Measurements from ENCODE around the gene FARP2. TPM values are rescaled to one million over a fixed set of nuclear protein-coding genes. Genes with fewer than 3 reads are reported as not detected.

Gene FARP2
- total RNA-seq, 2 donors from 2014 or later = 30.1 to 44.2 TPM

DNA sequence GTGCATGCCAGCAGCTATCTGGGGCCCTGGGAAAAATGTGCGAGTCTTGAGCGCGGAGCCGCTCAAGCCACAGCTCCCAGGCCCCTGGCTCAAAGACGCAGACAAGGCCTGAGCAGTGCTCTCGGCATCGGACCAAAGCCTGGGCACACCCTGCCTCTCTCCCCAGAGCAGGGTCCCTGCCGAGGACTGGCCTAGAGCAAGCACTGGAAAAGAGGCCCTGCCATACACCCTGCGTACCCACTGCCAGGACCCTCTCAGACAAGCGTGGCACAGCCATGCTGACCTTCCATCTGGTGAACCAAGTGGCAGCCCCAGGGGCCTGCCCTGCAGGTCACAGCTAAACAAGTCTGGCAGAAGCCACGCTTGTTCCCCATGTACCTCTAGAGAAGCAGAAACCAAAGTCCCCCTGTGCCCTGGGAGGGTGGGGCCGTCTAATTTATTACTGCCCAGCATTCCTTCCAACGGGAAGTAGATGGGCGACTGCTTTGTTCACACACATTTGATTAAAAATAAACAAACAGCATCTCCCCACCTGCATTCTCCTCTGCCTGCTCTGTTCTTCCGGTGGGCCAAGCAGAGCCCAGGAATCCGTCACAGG lies 138.3 kb downstream of the FARP2 start:
- no peak overlapping the region for H3K27ac ChIP-seq
- H3K27me3 ChIP-seq = no peaks in the 10 kb centered on the region
- peaks cover 0 to 16% of the 10 kb centered on the region in 2 donors for H3K36me3 ChIP-seq (replicated peaks in 1 of 2; ENCODE audit: insufficient read depth in 1 of 2, low read depth in 2 of 2)
- no peak for ATAC-seq
- no peak overlapping the region for H3K4me3 ChIP-seq
- intact Hi-C loops (cut with DNase I) = no loop called here
- DNase-seq = no peak
- no peak for TF ChIP-seq POLR2A (IDR thresholded peaks at IDR 0.05)
- TF ChIP-seq, protein P1, sequence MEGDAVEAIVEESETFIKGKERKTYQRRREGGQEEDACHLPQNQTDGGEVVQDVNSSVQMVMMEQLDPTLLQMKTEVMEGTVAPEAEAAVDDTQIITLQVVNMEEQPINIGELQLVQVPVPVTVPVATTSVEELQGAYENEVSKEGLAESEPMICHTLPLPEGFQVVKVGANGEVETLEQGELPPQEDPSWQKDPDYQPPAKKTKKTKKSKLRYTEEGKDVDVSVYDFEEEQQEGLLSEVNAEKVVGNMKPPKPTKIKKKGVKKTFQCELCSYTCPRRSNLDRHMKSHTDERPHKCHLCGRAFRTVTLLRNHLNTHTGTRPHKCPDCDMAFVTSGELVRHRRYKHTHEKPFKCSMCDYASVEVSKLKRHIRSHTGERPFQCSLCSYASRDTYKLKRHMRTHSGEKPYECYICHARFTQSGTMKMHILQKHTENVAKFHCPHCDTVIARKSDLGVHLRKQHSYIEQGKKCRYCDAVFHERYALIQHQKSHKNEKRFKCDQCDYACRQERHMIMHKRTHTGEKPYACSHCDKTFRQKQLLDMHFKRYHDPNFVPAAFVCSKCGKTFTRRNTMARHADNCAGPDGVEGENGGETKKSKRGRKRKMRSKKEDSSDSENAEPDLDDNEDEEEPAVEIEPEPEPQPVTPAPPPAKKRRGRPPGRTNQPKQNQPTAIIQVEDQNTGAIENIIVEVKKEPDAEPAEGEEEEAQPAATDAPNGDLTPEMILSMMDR (IDR thresholded peaks at IDR 0.05) = no peak
- no peaks in the 10 kb centered on the region for H3K4me1 ChIP-seq
- no peaks in the 10 kb centered on the region for H3K9me3 ChIP-seq
- WGBS, 2 donors = 75 to 88% methylated on average over 5 to 16 of the region's 16 CpGs

DNA sequence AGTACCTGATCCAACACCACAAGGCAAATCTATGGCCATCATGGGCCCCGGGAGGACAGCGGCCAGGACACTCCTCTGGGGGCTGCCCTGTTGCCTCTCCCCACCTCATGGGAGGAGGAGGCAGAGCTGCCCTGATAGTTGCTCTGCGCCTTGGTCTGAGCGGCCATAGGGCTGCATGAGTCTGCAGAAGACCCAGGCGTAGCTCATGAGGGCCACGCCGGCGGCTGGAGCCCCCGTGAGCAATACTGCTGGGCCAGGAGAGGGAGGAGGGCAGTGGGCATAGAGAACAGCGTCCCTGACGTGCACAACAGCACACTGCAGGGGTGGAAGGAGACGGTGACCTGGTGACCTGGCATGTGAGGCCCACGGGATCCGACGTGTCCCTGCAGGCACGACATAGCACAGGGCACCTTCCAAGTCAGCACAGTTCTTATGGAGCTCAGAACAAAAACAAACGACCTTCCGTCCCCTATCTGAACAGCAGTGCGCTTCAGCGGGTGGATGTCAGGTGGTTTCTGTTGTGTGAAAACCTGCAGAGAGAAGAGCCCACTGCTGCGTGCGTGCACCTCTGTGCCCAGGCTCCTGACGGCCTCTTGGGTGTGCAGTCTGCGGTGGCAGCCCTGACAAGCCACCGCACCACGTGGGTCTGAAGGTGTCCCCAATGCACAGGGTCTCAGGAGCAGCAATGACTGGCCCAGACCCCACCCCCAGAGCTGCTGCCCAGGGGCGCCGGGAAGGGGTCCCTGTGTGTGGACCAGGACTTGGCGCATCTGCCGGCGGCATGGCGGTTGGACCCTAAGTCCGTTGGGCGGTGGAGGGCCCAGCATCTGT lies 139.3 kb downstream of the FARP2 start:
- Histone ChIP-seq H3K27ac (no peak overlapping the region), H3K27me3 (no peaks in the 10 kb centered on the region), H3K9me3 (no peaks in the 10 kb centered on the region), H3K4me1 (no peaks in the 10 kb centered on the region), H3K4me3 (no peak overlapping the region), H3K36me3 (replicated peaks in 1 of 2; ENCODE audit: insufficient read depth in 1 of 2, low read depth in 2 of 2) (peaks cover 0 to 16% of the 10 kb centered on the region in 2 donors)
- TF ChIP-seq, protein P1 (IDR thresholded peaks at IDR 0.05) = no peak
- no peak for TF ChIP-seq POLR2A (IDR thresholded peaks at IDR 0.05)
- intact Hi-C loops (cut with DNase I) = no loop called here
- ATAC-seq (no peak), DNase-seq (no peak)
- 81 to 88% methylated on average over 19 to 34 of the region's 34 CpGs for WGBS, 2 donors

DNA sequence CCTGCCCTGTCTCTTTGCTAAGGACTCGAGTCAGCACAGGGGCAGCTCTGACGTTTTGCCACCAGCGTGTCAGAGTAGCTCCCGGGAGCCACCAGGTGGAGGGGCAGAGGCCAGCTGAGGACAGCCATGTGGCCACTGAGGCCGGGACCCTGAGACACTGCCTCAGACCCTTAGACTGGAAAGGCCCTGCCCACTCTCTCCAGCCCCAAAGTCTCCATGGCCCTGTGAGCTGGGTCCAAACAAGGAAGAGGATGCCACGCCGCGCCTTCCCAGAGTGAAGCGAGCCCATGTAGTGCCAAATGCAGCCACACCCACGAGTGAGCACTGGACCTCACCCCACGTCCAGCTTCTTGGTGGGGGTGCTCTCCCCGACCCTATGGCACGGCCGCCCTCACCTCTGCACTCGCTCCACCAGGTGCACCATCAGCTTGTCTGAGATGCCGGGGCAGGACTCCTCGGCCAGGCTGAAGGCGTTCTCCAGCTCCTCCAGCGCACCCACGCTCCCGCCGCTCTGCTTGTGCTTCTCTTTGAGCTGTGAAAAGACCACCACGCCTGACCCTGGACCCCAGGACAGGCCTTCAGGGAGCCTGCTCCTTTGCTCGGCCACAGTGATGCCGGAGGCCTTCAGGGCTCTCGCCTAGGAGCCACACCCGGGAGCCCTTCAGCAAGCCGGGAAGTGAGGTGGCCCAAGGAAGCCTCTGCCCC lies 140.1 kb downstream of the FARP2 start:
- DNase-seq = no peak
- TF ChIP-seq POLR2A (IDR thresholded peaks at IDR 0.05) = no peak
- TF ChIP-seq, protein P1 (IDR thresholded peaks at IDR 0.05) = no peak
- Histone ChIP-seq H3K36me3 (replicated peaks in 1 of 2; ENCODE audit: insufficient read depth in 1 of 2, low read depth in 2 of 2) (peaks cover 0 to 16% of the 10 kb centered on the region in 2 donors), H3K9me3 (no peaks in the 10 kb centered on the region), H3K4me3 (no peak overlapping the region), H3K4me1 (no peaks in the 10 kb centered on the region), H3K27me3 (no peaks in the 10 kb centered on the region), H3K27ac (no peak overlapping the region)
- intact Hi-C loops (cut with DNase I) = no loop called here
- 94% methylated on average over 19 to 24 of the region's 28 CpGs for WGBS, 2 donors
- ATAC-seq = no peak

DNA sequence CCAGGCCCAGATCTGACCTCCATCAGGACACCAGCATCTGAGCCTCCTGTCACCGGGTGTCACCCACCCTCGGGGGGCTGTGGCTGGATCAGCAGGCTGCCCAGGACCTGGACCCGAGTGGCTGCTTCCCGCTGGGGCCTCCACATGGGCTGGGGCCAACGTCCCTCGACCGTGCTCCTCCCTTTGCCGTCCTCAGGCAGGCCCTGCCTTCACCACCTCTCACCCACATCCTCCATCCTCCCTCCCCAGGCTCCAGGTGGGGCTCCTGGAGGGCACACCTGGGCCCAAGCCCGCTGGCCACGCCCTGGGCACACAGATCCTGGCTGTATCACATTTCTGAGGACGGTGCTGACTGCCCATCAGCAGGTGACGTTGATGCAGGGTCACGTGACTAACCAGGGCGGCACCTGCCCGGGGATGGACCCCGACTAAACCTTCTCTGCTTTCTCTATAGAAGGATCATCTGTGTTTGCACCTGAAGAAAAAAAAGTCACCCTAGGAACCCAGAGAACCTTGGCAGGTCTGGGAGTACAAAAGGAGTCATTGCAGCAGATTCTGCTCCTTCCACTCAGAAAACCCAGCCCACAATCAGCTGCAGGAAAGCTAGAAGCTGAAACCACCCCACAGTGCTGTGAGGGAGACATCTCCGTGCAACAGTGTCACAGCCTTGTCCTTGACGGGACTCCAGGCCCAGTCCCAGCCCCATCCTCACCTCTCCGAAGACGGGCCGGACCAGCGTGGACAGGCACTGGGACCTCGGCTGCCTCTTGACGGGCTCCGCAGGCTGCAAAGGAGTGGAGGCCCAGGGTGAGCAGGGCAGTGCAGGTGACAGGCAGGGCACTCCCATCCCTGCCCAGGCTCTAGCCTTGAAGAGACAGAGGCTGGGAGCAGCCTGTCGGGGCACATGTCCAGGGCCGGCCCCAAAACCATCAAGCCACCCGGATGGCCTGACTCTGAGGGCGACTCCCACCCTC lies 141.1 kb downstream of the FARP2 start:
- intact Hi-C loops (cut with DNase I) = no loop called here
- DNase-seq = no peak
- H3K27me3 ChIP-seq = no peaks in the 10 kb centered on the region
- H3K36me3 ChIP-seq (replicated peaks in 1 of 2; ENCODE audit: insufficient read depth in 1 of 2, low read depth in 2 of 2) = peaks cover 0 to 16% of the 10 kb centered on the region in 2 donors
- H3K4me1 ChIP-seq = no peaks in the 10 kb centered on the region
- TF ChIP-seq POLR2A (IDR thresholded peaks at IDR 0.05) = no peak
- TF ChIP-seq, protein P1 (IDR thresholded peaks at IDR 0.05) = no peak
- 87 to 90% methylated on average over 13 to 29 of the region's 29 CpGs for WGBS, 2 donors
- no peak for ATAC-seq
- H3K4me3 ChIP-seq = no peak overlapping the region
- no peak overlapping the region for H3K27ac ChIP-seq
- no peaks in the 10 kb centered on the region for H3K9me3 ChIP-seq

Measured in body of pancreas (tissue), 4 donors.